NOMO-1 (cell line): ENCODE data around the gene ITIH3.

Experiments used
- DNase-seq, 2 experiments: peaks; one replicate each; lab custom pipeline; 2025; ENCODE audit not compliant: unreplicated experiment in 2 of 2; lab: John Stamatoyannopoulos, UW

Gene ITIH3

DNA sequence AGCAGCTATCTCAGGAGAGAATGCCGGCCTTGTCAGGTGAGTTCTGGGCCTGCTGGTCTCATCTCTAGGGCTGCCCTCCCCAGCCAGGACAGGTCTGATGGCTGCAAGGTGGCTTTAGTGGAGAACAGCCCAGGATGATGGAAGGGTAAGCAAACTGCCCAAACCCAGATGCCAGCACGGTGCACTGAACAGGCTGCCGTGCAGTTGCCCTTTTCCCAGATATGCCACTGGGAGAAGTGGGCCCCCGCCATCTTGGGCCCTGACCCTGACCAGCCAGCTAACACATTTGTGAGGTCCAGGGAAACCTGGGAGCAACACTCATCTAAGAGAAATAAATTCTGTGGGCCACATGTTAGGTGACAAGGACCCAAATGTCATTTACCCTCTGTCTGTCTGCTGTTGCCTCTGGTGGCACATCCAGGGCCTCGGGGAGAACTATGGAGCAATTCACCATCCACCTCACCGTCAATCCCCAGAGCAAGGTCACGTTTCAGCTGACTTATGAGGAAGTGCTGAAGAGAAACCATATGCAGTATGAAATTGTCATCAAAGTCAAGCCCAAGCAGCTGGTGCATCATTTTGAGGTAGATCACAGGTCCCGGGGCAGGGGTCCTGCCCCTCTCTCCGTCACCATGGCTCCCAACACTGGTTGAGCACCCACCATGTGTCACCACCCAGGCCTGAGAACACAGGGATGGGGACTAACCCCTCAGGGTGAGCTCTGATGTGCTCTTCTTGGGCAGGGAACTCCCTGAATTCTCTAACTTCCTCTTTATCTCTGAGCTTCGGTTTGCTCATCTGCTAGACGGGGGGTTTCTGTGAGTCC lies 15.4 kb upstream of the ITIH3 start:
- peak; percentile 76 to 82 for DNase-seq

DNA sequence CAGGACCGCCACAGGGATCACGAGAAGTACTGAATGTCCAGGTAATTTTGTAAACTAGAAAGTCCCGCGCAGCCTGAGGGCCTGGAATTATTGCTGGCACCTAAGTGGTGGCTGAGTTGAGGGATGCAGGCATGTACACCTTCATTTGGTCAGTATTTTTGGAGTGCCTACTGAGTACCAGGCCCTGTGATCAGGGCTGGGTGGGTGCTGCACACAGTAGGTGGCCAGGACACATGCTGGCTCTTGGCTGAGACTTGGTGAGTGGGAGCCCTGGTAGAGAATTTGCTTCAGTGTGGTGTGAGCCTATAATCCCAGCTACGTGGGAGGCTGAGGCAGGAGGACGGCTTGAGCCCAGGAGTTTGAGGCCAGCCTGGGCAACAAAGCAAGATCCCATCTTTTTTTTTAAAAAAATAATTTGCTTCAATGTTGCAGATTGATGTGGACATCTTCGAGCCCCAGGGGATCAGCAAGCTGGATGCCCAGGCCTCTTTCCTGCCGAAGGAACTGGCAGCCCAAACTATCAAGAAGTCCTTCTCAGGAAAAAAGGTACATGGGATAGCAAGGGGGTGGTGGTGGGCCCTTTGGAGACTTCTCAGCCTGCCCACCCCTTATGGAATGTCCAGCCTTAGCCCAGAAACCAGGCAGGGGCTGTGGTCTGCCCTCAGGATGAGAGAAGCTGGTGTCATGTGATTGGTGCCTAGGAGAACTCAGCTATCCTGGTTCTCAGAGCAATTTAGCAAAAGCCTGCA lies 14.6 kb upstream of the ITIH3 start:
- DNase-seq: no peak

DNA sequence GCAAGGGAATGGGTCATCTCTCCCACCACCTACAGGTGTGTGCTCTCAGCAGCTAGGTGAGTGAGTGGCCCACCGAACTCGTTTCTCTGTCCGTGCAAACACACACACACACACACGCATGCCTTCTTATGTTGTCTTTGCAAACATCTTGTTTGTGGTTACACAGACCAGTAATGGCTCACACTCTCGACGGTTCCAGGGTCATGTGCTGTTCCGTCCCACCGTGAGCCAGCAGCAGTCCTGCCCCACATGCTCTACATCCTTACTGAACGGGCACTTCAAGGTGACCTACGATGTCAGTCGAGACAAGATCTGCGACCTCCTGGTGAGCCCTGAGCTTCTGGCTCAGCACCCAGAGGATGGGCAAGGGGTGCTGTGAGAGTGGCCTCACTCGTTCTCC lies 12.9 kb upstream of the ITIH3 start:
- DNase-seq: no peak

DNA sequence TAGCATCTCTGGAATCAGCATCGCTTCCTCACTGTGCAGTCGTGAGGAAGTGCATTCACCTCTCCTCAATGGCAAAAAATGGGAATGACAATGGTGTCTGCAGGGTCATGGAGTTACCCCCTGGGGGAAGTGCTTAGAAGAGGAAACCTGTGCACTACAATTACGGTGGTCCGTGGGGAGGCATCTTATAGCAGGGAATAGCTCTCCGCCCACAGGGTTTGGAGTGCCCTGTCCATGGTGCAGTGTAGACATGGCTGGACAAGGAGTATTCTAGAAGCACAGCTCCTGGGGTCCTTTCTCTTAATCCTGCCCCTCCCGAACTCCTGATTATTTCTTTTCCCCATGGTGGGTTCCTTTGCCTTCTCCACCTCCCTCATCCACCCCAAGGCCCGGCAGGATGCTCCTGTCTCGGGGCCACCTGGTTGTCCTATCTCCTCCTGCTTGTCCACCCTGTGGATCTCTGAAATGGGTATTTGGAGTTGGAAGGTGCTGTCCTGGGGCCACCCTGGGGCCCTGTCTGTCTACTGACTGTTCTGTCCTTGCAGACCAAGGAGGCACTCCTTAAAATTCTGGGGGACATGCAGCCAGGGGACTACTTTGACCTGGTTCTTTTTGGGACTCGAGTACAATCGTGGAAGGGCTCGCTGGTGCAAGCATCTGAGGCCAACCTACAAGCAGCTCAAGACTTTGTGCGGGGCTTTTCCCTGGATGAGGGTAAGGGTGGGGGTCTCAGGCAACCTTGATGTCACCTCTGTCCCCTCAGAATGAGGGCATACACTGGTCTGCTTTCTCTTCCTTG lies 12.0 kb upstream of the ITIH3 start:
- no peak for DNase-seq

DNA sequence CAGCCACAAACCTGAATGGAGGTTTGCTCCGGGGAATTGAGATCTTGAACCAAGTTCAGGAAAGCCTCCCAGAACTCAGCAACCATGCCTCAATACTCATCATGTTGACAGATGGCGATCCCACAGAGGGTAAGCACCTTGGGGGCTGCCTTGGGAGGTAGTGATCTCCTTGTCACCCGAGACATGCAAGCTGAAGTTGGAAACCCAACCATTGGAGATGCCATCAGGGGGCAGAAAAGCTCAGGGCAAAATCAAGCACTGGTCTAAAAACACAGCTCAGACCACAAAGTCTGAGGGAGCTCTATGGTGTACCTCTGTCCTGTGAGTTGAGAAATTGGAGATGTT lies 11.4 kb upstream of the ITIH3 start:
- no peak for DNase-seq

DNA sequence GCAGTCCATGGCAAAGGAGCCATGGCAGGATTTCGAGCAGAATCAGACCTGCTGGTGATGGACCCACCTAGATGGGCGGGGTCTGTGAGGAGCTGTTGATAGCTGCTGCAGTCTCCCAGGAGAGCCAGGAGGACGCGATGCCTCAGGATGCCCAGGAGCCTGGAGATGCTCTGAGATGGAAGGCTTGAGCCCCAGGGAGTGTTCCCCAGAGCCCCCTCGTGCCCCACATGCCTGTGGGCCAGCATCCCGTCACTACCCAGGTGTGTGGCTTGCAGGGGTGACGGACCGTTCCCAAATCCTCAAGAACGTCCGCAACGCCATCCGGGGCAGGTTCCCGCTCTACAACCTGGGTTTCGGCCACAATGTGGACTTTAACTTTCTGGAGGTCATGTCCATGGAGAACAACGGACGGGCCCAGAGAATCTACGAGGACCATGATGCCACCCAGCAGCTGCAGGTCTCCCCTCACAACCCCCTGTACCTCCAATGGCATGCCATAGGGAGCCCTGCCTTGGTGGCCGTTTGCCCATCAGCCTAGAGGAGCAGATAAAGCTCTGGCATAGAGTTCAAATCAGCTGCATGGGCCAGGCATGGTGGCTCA lies 10.5 kb upstream of the ITIH3 start:
- DNase-seq: no peak

DNA sequence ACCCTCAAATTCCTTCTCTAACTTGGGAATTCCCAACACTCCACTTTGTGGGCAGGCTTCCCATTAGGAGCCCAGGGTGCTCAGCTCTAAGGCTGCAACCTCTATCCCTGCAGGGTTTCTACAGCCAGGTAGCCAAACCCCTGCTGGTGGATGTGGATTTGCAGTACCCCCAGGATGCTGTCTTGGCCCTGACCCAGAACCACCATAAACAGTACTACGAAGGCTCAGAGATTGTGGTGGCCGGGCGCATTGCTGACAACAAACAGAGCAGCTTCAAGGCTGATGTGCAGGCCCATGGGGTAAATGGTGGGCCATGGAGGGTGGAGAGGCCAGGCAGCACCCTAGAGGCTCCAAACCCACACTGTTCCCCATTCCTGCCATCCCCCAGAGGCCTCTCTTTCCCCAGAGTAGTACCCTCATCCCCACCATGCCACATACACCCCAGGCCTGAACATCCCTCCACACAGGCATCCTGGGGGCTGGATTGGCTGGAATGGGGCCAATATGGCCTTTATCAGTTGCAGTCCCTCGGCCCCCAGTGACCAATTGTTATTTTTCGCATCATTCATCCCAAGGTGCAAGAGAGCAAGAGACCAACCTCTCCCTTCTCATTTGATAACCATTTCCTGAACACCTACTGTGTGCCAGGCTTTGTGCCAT lies 9.5 kb upstream of the ITIH3 start:
- DNase-seq: no peak

DNA sequence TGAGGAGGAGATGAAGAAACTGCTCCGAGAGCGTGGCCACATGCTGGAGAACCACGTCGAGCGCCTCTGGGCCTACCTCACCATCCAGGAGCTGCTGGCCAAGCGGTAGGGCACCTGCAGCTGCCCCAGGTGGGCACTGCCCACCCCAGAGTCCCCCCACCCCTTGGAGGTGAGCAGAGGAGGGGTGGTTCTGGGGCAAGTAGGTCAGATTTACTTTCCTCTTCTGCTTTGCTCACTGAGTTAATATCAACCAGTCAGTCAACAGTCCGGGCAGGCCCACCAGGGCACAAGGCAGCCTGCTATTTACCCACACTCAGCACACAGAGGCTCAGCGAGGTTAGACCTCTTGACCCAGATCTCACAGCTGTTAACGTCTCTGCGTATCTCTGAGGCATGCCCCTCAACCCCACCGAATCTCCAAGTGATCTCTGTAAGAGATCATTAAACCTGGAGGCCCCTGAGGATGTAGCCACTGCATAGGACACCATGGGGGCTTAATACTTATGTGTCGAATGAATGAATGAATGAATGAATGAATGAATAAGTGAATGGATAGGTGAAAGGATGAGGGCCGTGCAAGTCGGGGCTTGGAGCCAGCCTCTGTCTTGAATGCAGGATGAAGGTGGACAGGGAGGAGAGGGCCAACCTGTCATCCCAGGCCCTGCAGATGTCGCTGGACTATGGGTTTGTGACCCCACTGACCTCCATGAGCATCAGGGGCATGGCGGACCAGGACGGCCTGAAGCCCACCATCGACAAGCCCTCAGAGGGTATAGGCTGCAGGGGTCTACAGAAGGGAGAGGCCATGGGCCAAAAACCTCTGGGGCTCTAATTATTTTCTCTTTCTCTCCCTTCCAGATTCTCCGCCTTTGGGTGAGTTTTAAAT lies 8.0 kb upstream of the ITIH3 start:
- DNase-seq: no peak

DNA sequence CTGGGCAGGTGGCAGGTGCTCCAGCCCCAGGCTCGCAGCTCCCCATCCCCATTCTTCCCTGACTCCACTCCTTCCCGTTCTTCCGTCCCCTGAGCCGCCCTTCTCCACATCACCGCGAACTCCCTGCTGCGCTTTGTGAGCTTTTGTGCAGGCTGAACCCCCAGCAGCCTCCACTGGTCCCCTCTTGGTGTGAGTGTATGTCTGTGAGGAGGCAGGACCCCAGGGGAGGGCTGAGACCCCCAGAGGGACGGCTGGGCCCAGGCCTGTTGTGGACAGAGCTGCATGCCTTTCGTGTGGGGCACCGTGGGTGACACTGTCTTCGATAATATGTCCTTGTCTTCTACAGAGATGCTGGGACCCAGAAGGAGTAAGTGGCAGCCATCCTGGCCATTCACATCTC lies 7.3 kb upstream of the ITIH3 start:
- DNase-seq: no peak

DNA sequence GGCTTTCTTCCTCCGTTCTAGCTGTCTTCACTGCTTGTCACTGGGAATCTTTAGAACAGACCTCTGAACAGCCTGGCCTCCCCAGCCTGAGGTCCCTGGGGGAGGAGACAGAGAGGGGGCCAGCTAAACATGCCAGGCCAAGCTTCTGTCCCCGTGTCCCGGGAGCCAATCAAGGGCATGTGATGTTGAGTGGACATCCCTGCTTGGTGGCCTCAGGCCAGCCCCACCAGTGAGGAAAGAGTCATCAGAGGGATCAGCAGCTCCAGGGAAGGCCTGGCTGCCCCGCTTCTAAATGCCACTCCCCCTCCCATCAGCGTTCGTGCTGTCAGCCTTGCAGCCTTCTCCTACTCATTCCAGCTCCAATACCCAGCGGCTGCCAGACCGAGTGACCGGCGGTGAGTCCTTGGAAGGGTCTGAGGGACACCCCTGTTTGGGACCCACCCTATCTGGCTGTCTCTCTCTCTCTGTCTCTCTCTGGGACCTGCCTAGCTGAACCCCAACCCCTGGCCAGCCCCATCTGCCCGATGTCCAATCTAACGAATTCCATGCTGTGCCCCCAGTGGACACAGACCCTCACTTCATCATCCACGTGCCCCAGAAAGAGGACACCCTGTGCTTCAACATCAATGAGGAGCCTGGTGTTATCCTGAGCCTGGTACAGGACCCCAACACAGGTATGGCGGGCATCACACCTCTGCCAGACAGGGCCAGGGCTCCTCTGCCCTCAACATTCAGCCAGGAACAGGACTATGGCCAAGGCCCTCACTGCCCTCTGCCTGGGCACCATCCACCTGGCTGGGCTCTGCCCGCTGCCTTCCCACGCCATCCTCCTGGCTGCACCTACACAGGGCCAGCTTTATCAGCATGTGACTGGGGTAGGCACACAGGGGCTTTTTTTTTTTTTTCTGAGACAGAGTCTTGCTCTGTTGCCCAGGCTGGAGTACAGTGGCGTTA lies 6.6 kb upstream of the ITIH3 start:
- no peak for DNase-seq

DNA sequence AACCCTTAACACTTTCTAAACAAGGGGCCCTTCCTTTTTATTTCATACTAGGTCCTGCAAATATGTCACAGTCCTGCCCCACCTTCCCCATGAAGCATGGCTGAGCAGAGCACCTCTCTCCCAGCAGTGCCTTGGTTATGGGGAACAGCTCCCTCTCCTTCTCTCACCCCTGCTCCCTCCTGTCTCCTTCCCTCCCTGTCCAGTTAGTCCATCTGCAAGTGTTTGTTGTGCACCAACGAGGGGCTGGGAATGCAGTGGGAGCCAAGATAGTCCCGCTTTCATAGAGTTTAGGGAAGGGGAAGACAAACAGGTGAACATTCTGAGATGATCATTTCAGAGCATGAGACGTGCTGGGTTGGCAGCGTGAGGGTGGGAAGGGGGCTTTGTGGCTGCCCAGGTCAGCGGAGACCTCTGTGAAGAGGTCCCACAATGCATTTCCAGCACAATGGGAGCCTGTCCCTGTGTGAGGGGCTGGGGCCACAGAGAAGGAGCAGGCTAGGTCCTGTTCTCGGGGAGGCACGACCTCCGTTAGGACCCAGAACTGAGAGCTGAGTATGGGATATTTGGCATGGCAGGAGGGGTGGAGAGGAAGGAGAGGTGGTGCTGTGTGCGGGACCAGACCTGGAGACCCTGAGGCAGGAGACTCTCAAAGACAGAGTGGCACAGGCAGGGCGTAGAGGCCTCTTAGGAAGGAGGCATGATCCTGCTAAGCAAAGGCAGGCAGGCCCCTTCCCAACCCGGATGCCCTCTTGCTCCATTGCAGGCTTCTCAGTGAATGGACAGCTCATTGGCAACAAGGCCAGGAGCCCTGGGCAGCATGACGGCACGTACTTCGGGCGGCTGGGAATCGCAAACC lies 5.5 kb upstream of the ITIH3 start:
- DNase-seq: no peak

DNA sequence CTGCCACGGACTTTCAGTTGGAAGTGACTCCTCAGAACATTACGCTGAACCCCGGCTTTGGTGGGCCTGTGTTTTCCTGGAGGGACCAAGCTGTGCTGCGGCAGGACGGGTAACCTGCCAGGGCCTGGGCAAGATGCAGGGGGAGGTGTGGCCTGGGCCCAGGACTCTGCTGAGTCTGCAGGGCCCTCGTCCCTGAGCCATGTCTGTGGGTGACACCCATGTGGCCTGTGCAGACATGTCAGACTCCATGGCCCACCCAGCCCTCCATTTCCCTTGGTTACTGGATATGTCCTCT lies 4.9 kb upstream of the ITIH3 start:
- no peak for DNase-seq

DNA sequence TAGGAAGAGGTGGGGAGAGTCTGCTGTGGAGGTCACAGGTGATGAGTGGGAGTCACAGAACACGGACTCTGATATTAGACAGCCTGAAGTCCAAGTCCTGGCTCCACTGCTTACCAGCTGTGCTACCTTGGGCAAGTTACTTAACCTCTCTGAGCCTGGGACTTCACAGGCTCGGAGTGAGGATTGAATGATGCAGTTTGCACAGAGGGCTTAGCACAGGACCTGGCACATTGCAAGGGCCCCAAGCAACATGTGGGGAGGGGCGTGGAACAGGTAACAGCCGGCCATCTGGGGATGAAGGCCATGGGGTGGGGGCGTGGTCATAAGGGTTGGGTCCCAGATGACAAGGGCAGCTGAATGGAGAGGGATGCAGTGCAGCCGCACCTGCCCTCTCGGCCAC lies 4.3 kb upstream of the ITIH3 start:
- no peak for DNase-seq

DNA sequence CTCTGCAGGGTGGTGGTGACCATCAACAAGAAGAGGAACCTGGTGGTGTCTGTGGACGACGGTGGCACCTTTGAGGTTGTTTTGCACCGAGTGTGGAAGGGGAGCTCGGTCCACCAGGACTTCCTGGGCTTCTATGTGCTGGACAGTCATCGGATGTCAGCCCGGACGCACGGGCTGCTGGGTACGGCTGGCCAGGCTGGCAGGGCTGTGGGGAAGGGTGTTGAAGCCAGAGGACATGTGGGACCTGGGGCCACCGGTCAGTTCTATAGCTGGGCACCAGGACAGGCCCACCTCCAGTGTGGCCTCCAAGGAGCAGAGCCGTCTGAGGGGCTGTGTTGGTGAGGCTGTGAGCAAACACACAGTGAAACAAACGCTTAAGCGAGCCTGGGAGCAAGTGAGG lies 3.9 kb upstream of the ITIH3 start:
- DNase-seq: no peak

DNA sequence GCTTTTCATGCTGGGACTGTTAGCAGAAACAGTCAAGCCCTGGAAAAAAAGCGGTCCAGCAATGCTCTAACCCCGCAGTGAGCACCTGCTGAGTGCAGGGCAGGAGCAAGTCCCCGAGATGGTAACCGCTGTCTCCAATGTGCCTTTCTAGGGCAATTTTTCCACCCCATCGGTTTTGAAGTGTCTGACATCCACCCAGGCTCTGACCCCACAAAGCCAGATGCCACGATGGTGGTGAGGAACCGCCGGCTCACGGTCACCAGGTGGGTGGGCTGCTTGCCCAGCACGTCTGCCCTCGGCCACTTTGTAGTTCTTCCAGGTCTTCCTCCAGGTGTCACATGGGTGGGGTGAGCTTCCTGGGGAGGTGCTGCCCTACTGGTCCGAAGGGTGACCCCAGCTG lies 3.2 kb upstream of the ITIH3 start:
- no peak for DNase-seq

DNA sequence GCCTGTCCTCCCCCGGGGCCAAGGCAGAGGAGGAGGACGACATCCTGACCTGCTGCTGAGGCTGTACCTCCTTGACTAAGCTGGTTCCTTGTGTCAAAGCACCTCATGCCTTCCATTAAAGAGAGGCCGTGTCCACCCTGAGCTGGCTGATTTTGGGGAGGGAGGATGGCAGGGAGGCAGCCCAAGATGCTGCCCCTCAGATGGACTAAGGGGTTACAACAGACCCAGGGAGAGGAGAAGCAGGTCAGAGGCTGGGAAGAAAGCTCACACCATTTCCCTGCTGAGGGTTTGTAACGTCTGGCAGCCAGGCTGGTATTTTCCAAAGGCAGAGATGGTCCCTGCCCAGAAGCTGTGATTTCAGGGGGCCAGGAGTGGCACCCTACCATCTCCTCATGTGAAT lies 2.7 kb upstream of the ITIH3 start:
- DNase-seq: no peak

DNA sequence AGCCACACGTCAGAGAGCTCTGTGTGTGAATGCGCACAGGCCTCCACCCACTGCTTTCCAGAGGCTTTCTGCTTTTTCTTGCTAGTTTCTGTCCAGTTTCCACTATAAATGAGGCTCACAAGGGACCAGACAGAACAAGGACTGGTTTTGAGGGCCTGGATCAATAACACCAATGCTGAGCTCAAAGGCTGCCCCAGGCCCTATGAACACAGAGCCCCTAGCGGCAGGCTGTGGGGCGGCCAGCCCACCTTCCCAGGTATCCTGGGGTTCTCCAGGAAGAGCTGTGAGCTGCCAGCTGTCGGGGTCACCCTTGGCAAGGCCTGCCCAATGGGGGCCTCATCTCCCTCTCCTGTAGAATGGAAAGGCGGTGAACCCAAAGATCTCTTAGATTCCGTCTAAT lies 2.2 kb upstream of the ITIH3 start:
- no peak for DNase-seq
